ENCODE results near the gene TNFRSF13B.
"Not testable (repeated sequence)": the region's sequence is repeated elsewhere in the genome, so short reads cannot be mapped to it uniquely, and the experiment has no call there.

TNFRSF13B gene

GRCh38 chr17:17013828-17014747 is 42.2 kb upstream of the TNFRSF13B start:
- peaks cover 10% of the 10 kb centered on the region for H3K27me3 ChIP-seq (ENCODE audit: insufficient read depth, low read length)
- H3K9me3 ChIP-seq (ENCODE audit: low read length); H3K4me1 ChIP-seq (ENCODE audit: insufficient read depth, low read length); H3K36me3 ChIP-seq (ENCODE audit: insufficient read depth, low read length); H2AFZ ChIP-seq (ENCODE audit: low read depth, low read length); H3K4me3 ChIP-seq (ENCODE audit: low read length): not testable (repeated sequence)

GRCh38 chr17:17011043-17011907 is 39.4 kb upstream of the TNFRSF13B start:
- not testable (repeated sequence) for H2AFZ ChIP-seq (ENCODE audit: low read depth, low read length); H3K4me3 ChIP-seq (ENCODE audit: low read length); H3K4me1 ChIP-seq (ENCODE audit: insufficient read depth, low read length); H3K36me3 ChIP-seq (ENCODE audit: insufficient read depth, low read length); H3K9me3 ChIP-seq (ENCODE audit: low read length)
- H3K27me3 ChIP-seq (ENCODE audit: insufficient read depth, low read length): peaks cover 10% of the 10 kb centered on the region

- H2AFZ ChIP-seq (ENCODE audit: low read depth, low read length); H3K36me3 ChIP-seq (ENCODE audit: insufficient read depth, low read length); H3K27me3 ChIP-seq (ENCODE audit: insufficient read depth, low read length); H3K9me3 ChIP-seq (ENCODE audit: low read length); H3K4me3 ChIP-seq (ENCODE audit: low read length); H3K4me1 ChIP-seq (ENCODE audit: insufficient read depth, low read length): not testable (repeated sequence)
Measured at GRCh38 chr17:17010545-17011034, 38.7 kb upstream of the TNFRSF13B start.

GRCh38 chr17:17009972-17010371 is 38.1 kb upstream of the TNFRSF13B start:
- not testable (repeated sequence) for H3K4me3 ChIP-seq (ENCODE audit: low read length); H3K9me3 ChIP-seq (ENCODE audit: low read length); H3K36me3 ChIP-seq (ENCODE audit: insufficient read depth, low read length); H2AFZ ChIP-seq (ENCODE audit: low read depth, low read length); H3K27me3 ChIP-seq (ENCODE audit: insufficient read depth, low read length); H3K4me1 ChIP-seq (ENCODE audit: insufficient read depth, low read length)

- not testable (repeated sequence) for H2AFZ ChIP-seq (ENCODE audit: low read depth, low read length); H3K4me1 ChIP-seq (ENCODE audit: insufficient read depth, low read length); H3K36me3 ChIP-seq (ENCODE audit: insufficient read depth, low read length); H3K27me3 ChIP-seq (ENCODE audit: insufficient read depth, low read length); H3K4me3 ChIP-seq (ENCODE audit: low read length); H3K9me3 ChIP-seq (ENCODE audit: low read length)
Measured at GRCh38 chr17:17008621-17009397, 36.9 kb upstream of the TNFRSF13B start.

- not testable (repeated sequence) for H3K27me3 ChIP-seq (ENCODE audit: insufficient read depth, low read length); H3K4me3 ChIP-seq (ENCODE audit: low read length); H3K9me3 ChIP-seq (ENCODE audit: low read length); H2AFZ ChIP-seq (ENCODE audit: low read depth, low read length); H3K4me1 ChIP-seq (ENCODE audit: insufficient read depth, low read length); H3K36me3 ChIP-seq (ENCODE audit: insufficient read depth, low read length)
Measured at GRCh38 chr17:17007891-17008290, 36.0 kb upstream of the TNFRSF13B start.

GRCh38 chr17:17004997-17005614 is 33.2 kb upstream of the TNFRSF13B start:
- H2AFZ ChIP-seq (ENCODE audit: low read depth, low read length); H3K9me3 ChIP-seq (ENCODE audit: low read length); H3K4me3 ChIP-seq (ENCODE audit: low read length); H3K4me1 ChIP-seq (ENCODE audit: insufficient read depth, low read length); H3K36me3 ChIP-seq (ENCODE audit: insufficient read depth, low read length); H3K27me3 ChIP-seq (ENCODE audit: insufficient read depth, low read length): not testable (repeated sequence)

- Histone ChIP-seq H3K9me3 (ENCODE audit: low read length) (no peaks in the 10 kb centered on the region), H3K36me3 (ENCODE audit: insufficient read depth, low read length) (no peaks in the 10 kb centered on the region), H3K4me1 (ENCODE audit: insufficient read depth, low read length) (no peaks in the 10 kb centered on the region), H2AFZ (ENCODE audit: low read depth, low read length) (no peak overlapping the region), H3K27me3 (ENCODE audit: insufficient read depth, low read length) (peaks cover 7% of the 10 kb centered on the region), H3K4me3 (ENCODE audit: low read length) (no peak overlapping the region)
Measured at GRCh38 chr17:17004251-17004996, 32.5 kb upstream of the TNFRSF13B start.

- H3K4me1 ChIP-seq (ENCODE audit: insufficient read depth, low read length); H3K4me3 ChIP-seq (ENCODE audit: low read length); H3K27me3 ChIP-seq (ENCODE audit: insufficient read depth, low read length); H2AFZ ChIP-seq (ENCODE audit: low read depth, low read length); H3K36me3 ChIP-seq (ENCODE audit: insufficient read depth, low read length); H3K9me3 ChIP-seq (ENCODE audit: low read length): not testable (repeated sequence)
Measured at GRCh38 chr17:17002731-17003715, 31.1 kb upstream of the TNFRSF13B start.

- Histone ChIP-seq H2AFZ (ENCODE audit: low read depth, low read length) (no peak overlapping the region), H3K4me3 (ENCODE audit: low read length) (no peak overlapping the region), H3K27me3 (ENCODE audit: insufficient read depth, low read length) (peaks cover 7% of the 10 kb centered on the region), H3K36me3 (ENCODE audit: insufficient read depth, low read length) (no peaks in the 10 kb centered on the region), H3K4me1 (ENCODE audit: insufficient read depth, low read length) (no peaks in the 10 kb centered on the region), H3K9me3 (ENCODE audit: low read length) (peaks cover 2% of the 10 kb centered on the region)
Measured at GRCh38 chr17:17001874-17002520, 30.1 kb upstream of the TNFRSF13B start.
